Measurements from ENCODE around the gene ASPDH.

ASPDH gene

DNA sequence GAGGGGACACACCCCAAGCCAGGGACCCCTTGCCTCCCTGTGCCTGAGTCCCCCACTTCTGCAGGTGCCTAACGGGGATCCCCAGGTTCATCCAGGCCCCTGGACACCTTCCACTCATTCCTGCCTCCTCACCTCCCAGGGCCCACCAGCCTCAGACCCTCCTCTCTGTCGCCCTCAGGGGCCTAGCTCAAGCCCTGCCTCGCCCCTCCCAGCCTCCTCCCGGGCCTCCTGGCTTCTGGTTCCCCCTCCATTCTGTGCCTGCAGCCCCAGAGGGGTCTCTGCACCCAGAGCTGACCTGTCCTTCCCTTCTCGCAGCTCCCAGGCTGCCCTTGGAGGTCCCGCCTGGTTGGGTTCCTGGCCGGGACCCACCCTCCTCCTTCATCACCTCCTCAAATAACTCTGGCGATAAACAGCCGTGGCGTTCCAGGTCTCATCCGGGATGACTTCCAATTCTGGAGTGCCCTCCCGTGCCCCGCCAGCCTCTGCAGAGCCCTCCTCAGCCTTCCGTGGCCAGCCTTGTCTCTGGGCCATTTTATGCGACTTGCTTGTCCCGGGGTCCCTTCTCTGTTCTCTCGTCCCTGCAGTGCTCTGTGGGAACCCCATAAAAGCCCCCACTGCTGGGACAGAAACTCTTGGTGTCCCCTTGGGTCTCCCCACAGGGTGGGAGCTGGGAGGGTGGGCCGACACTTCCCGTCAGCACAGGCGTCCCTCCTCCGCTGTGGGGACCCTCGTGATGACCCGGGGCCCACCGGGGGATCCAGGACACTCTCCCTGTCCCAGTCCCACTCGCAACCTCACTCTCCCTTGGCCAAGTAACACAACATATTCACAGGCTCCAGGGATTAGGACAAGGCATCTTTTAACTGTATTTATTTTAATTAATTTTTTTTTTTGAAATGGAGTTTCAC is 11.9 kb downstream of the ASPDH start:
- no peaks in the 10 kb centered on the region for H3K36me3 ChIP-seq (ENCODE audit: control insufficient read depth, insufficient read depth, low read length)
- H3K9me3 ChIP-seq (ENCODE audit: control insufficient read depth, insufficient read depth, low read length), result no peaks in the 10 kb centered on the region
- H3K4me3 ChIP-seq (ENCODE audit: low read depth, low read length), result no peak overlapping the region
- H3K27me3 ChIP-seq (ENCODE audit: control insufficient read depth, insufficient read depth, low read length), result peaks cover 45% of the 10 kb centered on the region
- H3K4me1 ChIP-seq (ENCODE audit: control insufficient read depth, insufficient read depth, low read length), result peaks cover 10% of the 10 kb centered on the region
- H3K27ac ChIP-seq (ENCODE audit: low read depth, low read length), result no peak overlapping the region
- H3K9ac ChIP-seq (ENCODE audit: low read depth, low read length), result 0 out of 2 replicates have a peak overlapping the region, but pooled peaks have one; percentile 3

DNA sequence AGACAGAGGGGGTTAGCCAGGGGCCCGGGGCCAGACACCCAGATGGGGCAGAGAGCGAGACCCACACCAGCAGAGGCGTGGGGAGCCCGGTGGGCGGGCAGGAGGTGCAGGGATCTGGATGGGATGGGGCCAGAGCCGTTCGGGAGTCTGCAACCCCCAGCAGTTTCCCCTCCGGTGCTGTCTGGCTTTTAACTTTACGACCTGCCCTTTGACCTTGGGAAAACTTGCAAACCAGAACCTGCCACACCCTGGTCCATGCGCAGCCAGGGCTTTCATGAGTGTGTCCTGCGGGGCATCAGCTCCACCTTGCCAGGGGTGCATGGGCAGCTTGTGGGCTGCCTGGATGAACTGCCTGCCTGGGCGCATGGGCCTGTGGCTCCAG is 12.5 kb downstream of the ASPDH start:
- peaks cover 49% of the 10 kb centered on the region for H3K27me3 ChIP-seq (ENCODE audit: control insufficient read depth, insufficient read depth, low read length)
- no peak overlapping the region for H3K27ac ChIP-seq (ENCODE audit: low read depth, low read length)
- peaks cover 10% of the 10 kb centered on the region for H3K4me1 ChIP-seq (ENCODE audit: control insufficient read depth, insufficient read depth, low read length)
- no peaks in the 10 kb centered on the region for H3K36me3 ChIP-seq (ENCODE audit: control insufficient read depth, insufficient read depth, low read length)
- H3K9ac ChIP-seq (ENCODE audit: low read depth, low read length), result 0 out of 2 replicates have a peak overlapping the region, but pooled peaks have one; percentile 3
- H3K9me3 ChIP-seq (ENCODE audit: control insufficient read depth, insufficient read depth, low read length), result no peaks in the 10 kb centered on the region
- no peak overlapping the region for H3K4me3 ChIP-seq (ENCODE audit: low read depth, low read length)

DNA sequence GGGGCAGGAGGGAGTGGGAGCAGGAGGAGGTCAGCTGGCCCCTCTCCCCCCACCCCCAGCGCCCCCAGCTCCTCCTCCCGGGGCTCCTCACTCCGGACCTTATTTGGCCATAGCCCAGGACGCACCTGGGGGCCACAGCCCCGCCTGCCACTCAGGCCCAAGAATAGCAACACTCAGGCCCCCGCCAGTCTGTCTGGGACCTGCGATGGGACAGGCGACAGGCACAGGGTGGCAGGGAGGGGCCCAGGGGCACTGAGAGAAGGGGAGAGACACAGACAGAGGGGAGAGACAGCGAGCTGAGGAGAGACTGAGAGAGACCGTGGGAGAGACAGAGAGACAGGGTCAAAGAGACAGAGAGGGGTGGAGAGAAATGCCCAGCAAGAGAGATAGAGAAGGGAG is 13.0 kb downstream of the ASPDH start:
- peaks cover 49% of the 10 kb centered on the region for H3K27me3 ChIP-seq (ENCODE audit: control insufficient read depth, insufficient read depth, low read length)
- no peaks in the 10 kb centered on the region for H3K9me3 ChIP-seq (ENCODE audit: control insufficient read depth, insufficient read depth, low read length)
- H3K27ac ChIP-seq (ENCODE audit: low read depth, low read length), result no peak overlapping the region
- H3K9ac ChIP-seq (ENCODE audit: low read depth, low read length), result no peak overlapping the region
- H3K4me1 ChIP-seq (ENCODE audit: control insufficient read depth, insufficient read depth, low read length), result peaks cover 10% of the 10 kb centered on the region
- no peaks in the 10 kb centered on the region for H3K36me3 ChIP-seq (ENCODE audit: control insufficient read depth, insufficient read depth, low read length)
- no peak overlapping the region for H3K4me3 ChIP-seq (ENCODE audit: low read depth, low read length)

DNA sequence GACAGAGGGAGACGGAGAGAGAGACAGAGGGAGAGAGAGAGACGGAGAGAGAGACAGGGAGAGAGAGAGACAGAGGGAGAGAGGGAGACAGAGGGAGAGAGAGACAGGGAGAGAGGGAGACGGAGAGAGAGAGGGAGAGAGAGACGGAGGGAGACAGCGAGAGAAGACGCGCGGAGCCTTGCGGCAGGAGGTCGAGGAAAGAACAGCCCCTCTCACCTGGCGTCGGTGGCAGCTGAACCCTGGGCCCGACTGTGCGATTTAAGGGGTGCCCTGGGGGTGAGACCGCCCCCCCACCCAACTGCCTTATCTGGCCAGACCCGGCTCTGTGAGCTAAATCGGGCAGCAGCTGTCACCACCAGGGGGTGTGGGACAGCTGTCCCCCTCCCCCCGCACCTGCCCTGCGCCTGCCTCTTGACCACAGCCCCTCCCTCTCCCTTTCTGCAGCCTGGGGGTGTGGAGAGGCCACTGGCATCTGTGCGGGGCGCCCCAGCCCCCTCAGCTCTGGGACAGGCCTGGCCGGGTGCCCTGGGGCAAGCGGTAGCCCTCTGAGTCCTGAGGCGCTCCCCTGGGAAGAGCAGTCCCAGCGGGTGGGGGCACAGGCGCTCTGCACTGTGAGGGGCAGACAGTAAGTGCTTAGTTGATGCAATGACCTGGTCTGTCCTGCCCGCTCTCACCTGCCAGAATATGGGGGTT is 13.5 kb downstream of the ASPDH start:
- no peaks in the 10 kb centered on the region for H3K9me3 ChIP-seq (ENCODE audit: control insufficient read depth, insufficient read depth, low read length)
- peaks cover 10% of the 10 kb centered on the region for H3K4me1 ChIP-seq (ENCODE audit: control insufficient read depth, insufficient read depth, low read length)
- H3K36me3 ChIP-seq (ENCODE audit: control insufficient read depth, insufficient read depth, low read length), result no peaks in the 10 kb centered on the region
- H3K4me3 ChIP-seq (ENCODE audit: low read depth, low read length), result peak overlapping the region; percentile 54
- H3K9ac ChIP-seq (ENCODE audit: low read depth, low read length), result no peak overlapping the region
- H3K27me3 ChIP-seq (ENCODE audit: control insufficient read depth, insufficient read depth, low read length), result peaks cover 52% of the 10 kb centered on the region
- no peak overlapping the region for H3K27ac ChIP-seq (ENCODE audit: low read depth, low read length)

DNA sequence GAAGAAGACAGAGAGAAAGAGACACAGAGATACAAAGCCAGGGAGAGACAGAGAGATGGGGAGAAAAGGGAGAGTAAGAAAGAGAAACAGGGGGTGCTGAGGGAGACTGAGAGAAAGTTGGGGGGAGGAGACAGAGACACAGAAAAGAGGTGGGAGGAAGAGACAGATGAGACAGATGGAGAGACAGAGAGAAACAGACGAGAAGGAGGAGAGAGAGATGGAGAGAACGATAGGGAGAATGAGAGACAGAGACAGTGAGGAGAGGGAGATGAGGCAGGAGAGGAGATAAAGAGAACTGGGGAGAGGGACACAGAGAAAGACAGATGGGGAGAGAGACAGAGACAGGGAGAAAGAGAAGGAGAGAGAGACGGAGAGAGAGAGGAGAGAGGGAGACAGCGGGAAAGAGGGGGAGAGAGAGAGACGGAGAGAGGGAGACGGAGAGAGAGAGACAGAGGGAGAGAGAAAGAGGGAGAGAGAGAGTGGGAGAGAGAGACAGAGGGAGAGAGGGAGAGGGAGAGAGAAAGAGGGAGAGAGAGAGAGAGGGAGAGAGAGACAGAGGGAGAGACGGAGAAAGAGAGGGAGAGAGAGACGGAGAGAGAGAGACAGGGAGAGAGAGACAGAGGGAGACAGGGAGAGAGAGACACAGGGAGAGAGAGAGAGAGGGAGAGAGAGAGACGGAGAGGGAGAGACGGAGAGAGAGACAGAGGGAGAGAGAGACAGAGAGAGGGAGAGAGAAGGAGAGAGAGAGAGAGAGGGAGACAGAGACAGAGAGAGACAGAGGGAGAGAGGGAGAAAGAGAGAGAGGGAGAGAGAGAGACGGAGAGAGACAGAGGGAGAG is 15.3 kb downstream of the ASPDH start:
- H3K9me3 ChIP-seq (ENCODE audit: control insufficient read depth, insufficient read depth, low read length), result no peaks in the 10 kb centered on the region
- H3K9ac ChIP-seq (ENCODE audit: low read depth, low read length), result no peak overlapping the region
- H3K27me3 ChIP-seq (ENCODE audit: control insufficient read depth, insufficient read depth, low read length), result peaks cover 68% of the 10 kb centered on the region
- no peaks in the 10 kb centered on the region for H3K36me3 ChIP-seq (ENCODE audit: control insufficient read depth, insufficient read depth, low read length)
- no peak overlapping the region for H3K4me3 ChIP-seq (ENCODE audit: low read depth, low read length)
- H3K27ac ChIP-seq (ENCODE audit: low read depth, low read length), result no peak overlapping the region
- peaks cover 10% of the 10 kb centered on the region for H3K4me1 ChIP-seq (ENCODE audit: control insufficient read depth, insufficient read depth, low read length)

DNA sequence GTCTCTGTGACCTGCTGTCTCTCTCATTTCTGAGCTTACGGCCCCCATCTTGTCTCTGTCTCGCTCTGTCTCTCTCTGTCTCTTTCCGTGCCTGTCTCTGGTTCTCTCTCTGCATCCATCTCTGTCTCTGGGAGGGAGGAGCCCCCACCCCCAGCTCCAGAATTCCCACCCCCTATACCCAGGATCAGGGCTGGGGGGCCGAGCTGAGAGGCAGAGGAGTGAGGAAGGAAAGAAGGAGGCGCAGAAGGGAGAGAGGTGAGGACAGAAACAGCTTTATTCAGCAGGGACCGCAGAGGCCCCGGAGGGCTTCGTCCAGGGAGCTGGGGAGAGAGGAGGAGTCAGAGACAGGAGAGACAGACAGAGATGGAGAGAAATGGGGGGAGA is 16.7 kb downstream of the ASPDH start:
- H3K9me3 ChIP-seq (ENCODE audit: control insufficient read depth, insufficient read depth, low read length), result no peaks in the 10 kb centered on the region
- peaks cover 82% of the 10 kb centered on the region for H3K27me3 ChIP-seq (ENCODE audit: control insufficient read depth, insufficient read depth, low read length)
- no peak overlapping the region for H3K4me3 ChIP-seq (ENCODE audit: low read depth, low read length)
- no peak overlapping the region for H3K27ac ChIP-seq (ENCODE audit: low read depth, low read length)
- H3K4me1 ChIP-seq (ENCODE audit: control insufficient read depth, insufficient read depth, low read length), result peaks cover 10% of the 10 kb centered on the region
- H3K36me3 ChIP-seq (ENCODE audit: control insufficient read depth, insufficient read depth, low read length), result no peaks in the 10 kb centered on the region
- H3K9ac ChIP-seq (ENCODE audit: low read depth, low read length), result no peak overlapping the region

DNA sequence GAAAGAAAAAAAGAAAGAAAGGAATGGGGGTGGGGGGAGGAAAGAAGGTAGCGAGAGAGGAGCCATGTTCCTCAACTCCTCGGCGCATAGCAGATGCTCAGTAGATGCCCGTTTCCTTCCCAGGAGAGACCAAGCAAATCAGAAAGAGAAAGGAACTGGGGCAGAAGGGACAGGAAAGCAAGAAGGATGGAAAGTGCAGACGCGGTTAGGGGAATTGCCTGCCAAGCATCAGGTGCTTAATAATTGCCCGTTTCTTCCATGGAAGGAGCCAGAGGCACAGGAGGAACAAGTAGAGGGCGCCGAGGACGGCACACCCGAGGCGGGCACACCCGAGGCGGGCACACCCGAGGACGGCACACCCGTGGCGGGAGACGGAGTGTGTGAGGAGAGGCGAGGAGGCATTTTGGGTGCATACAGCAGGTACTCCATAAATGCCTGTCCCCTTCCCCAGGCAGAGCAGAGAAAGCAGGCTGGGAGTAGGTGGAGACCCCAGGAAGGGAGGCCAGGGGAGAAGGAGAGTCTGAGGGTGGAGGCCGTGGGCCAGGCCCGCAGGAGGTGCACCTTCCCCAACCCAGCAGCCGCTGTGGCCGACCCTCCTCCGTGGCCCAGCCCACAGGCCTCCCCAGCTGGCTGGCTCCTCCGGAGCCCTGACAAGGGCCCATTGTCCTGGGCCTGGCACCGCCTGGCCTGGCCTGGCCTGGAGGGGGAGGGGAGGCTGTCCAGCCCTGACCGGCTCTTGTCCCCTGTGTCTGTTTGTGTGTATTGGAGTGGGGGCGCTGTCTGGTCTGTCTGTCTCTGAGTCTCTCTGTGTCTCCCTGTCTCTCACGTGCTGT is 17.3 kb downstream of the ASPDH start:
- no peaks in the 10 kb centered on the region for H3K9me3 ChIP-seq (ENCODE audit: control insufficient read depth, insufficient read depth, low read length)
- H3K36me3 ChIP-seq (ENCODE audit: control insufficient read depth, insufficient read depth, low read length), result no peaks in the 10 kb centered on the region
- H3K4me3 ChIP-seq (ENCODE audit: low read depth, low read length), result no peak overlapping the region
- peaks cover 10% of the 10 kb centered on the region for H3K4me1 ChIP-seq (ENCODE audit: control insufficient read depth, insufficient read depth, low read length)
- no peak overlapping the region for H3K27ac ChIP-seq (ENCODE audit: low read depth, low read length)
- H3K27me3 ChIP-seq (ENCODE audit: control insufficient read depth, insufficient read depth, low read length), result peaks cover 86% of the 10 kb centered on the region
- H3K9ac ChIP-seq (ENCODE audit: low read depth, low read length), result no peak overlapping the region

DNA sequence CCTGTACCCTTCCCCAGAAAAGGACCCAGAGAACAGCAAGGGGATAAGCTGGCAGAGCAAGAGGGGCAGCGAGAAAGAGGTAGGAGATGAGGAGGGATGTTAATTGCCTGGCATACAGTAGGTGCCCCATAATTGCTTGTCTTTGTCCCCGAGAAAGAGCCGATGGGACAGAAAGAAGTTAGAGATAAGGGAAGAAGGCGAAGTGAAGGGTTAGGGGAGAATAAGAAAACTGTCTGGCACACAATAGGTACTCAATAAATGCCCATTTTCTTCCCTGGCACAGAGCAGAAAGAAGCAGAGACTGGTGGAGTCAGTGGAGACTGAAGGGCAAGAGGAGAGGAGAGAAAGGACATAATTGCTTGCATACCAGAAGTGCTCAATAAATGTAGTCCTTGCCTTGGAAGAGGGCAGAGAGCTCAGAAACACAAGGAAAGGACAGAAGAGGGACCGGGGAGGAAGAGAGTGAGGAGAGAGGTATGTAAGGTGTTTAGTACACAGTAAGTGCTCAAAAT is 18.6 kb downstream of the ASPDH start:
- Histone ChIP-seq H3K9ac (ENCODE audit: low read depth, low read length) (no peak overlapping the region), H3K27ac (ENCODE audit: low read depth, low read length) (no peak overlapping the region), H3K36me3 (ENCODE audit: control insufficient read depth, insufficient read depth, low read length) (no peaks in the 10 kb centered on the region), H3K4me3 (ENCODE audit: low read depth, low read length) (no peak overlapping the region), H3K27me3 (ENCODE audit: control insufficient read depth, insufficient read depth, low read length) (peaks cover 87% of the 10 kb centered on the region), H3K9me3 (ENCODE audit: control insufficient read depth, insufficient read depth, low read length) (no peaks in the 10 kb centered on the region), H3K4me1 (ENCODE audit: control insufficient read depth, insufficient read depth, low read length) (peaks cover 2% of the 10 kb centered on the region; the same call in 1 of the 2 replicates)

DNA sequence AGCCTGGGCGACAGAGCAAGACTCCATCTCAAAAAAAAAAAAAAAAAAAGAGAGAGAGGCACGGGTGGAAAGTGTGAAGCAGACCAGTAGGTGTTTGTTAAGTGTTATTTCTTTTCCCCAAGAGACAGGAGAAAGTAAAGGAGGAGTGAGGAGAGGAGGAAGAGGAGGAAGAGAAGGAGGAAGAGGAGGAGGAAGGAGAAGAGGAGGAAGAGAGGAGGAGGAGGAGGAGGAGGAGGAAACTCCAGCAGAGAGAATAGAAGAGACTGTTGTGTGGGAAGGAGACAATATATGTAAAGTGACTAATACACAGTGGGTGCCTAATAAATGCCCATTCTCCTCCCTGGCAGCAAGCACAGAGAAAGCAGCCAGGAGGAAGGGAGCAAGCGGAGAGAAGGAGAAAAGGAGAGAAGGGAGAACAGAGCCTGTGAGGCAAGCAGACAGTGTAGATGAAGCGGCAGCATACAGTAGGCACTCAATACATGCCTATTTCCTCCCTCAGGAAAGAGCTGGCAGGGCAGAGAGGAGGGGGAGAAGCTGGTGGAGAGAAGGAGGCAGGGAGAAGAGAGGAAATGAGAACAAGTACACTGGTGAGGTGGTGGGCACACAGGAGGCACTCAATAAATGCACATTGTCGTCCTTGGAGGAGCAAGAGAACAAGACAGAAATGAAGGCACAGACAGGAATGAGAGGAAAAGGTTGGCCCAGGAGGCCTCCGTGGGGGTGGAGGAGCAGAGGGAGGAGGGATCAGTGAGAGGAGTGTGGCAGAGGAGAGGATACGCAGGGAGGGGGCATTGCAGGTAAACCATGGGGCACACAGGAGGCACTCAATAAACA is 19.3 kb downstream of the ASPDH start:
- H3K27me3 ChIP-seq (ENCODE audit: control insufficient read depth, insufficient read depth, low read length), result peaks cover 86% of the 10 kb centered on the region
- no peaks in the 10 kb centered on the region for H3K4me1 ChIP-seq (ENCODE audit: control insufficient read depth, insufficient read depth, low read length)
- H3K4me3 ChIP-seq (ENCODE audit: low read depth, low read length), result no peak overlapping the region
- no peaks in the 10 kb centered on the region for H3K9me3 ChIP-seq (ENCODE audit: control insufficient read depth, insufficient read depth, low read length)
- no peak overlapping the region for H3K9ac ChIP-seq (ENCODE audit: low read depth, low read length)
- H3K36me3 ChIP-seq (ENCODE audit: control insufficient read depth, insufficient read depth, low read length), result no peaks in the 10 kb centered on the region
- H3K27ac ChIP-seq (ENCODE audit: low read depth, low read length), result no peak overlapping the region

Data from HUES48 (cell line).